Breast epithelium (tissue), 3 donors: Measurements from ENCODE around the gene NDUFS1.
"Not testable (repeated sequence)": the region's sequence is repeated elsewhere in the genome, so short reads cannot be mapped to it uniquely, and the experiment has no call there.

ENCODE experiments used
- CTCF ChIP-seq, 3 donors: fragments of 450-650 bp; IDR thresholded peaks; one replicate each; pipeline ENCODE4 v1.5.1; 2016 to 2017; ENCODE audit warnings: antibody characterized with exemption in 3 of 3, mild to moderate bottlenecking in 3 of 3, moderate library complexity in 3 of 3
- POLR2A ChIP-seq: fragments of 450-650 bp; IDR thresholded peaks from one replicate; pipeline ENCODE4 v1.6.1; 2016; ENCODE audit warnings: antibody characterized with exemption, mild to moderate bottlenecking, moderate library complexity
- POLR2AphosphoS5 ChIP-seq, 3 donors: sonication (generic); formaldehyde crosslinking; IDR thresholded peaks; one replicate each; pipeline ENCODE4 v1.6.1; 2017; ENCODE audit warnings: antibody characterized with exemption in 3 of 3

- TF ChIP-seq CTCF (IDR thresholded peaks at IDR 0.05); POLR2A; POLR2AphosphoS5 (IDR thresholded peaks at IDR 0.05): not testable (repeated sequence)
Observed at GRCh38 chr2:206162401-206162800, 3.2 kb upstream of the NDUFS1 start.
